KMS-11 (cell line): ENCODE measurements around the gene TMEM269.

Source experiments
- H2AFZ ChIP-seq: fragments of 200-600 bp; sonication (generic); 2 replicates; pipeline ENCODE4 v1.6.1; 2016; ENCODE audit warnings: antibody characterized with exemption, mixed run types, low read depth
- H3K27ac ChIP-seq: fragments of 200-600 bp; sonication (generic); 2 replicates; pipeline ENCODE4 v1.6.1; 2016; ENCODE audit warnings: mild to moderate bottlenecking, mixed run types
- H3K27me3 ChIP-seq: fragments of 200-600 bp; sonication (generic); 2 replicates; pipeline ENCODE4 v1.6.1; 2017; ENCODE audit warnings: mild to moderate bottlenecking, low read depth, mixed run types, moderate library complexity; ENCODE audit not compliant: insufficient read depth
- H3K36me3 ChIP-seq: fragments of 200-600 bp; sonication (generic); 2 replicates; pipeline ENCODE4 v1.6.1; 2017; ENCODE audit warnings: mild to moderate bottlenecking, mixed run types; ENCODE audit not compliant: insufficient read depth
- H3K4me1 ChIP-seq: fragments of 200-600 bp; sonication (generic); 2 replicates; pipeline ENCODE4 v1.6.1; 2016; ENCODE audit warnings: mild to moderate bottlenecking, low read depth, mixed run types; ENCODE audit not compliant: poor library complexity, severe bottlenecking
- H3K4me2 ChIP-seq: fragments of 200-600 bp; sonication (generic); 2 replicates; pipeline ENCODE4 v1.7.0; 2016; ENCODE audit warnings: mild to moderate bottlenecking, mixed run types
- H3K4me3 ChIP-seq: fragments of 200-600 bp; sonication (generic); IDR thresholded peaks from 2 replicates; pipeline ENCODE4 v1.6.1; 2017; ENCODE audit warnings: low read depth, low read length, mixed read lengths; ENCODE audit not compliant: insufficient read depth
- H3K79me2 ChIP-seq: fragments of 200-600 bp; sonication (generic); 2 replicates; pipeline ENCODE4 v1.6.1; 2016; ENCODE audit warnings: low read depth, mixed run types; ENCODE audit not compliant: insufficient read depth
- H3K9ac ChIP-seq: fragments of 200-600 bp; sonication (generic); 2 replicates; pipeline ENCODE4 v1.6.1; 2016; ENCODE audit warnings: mild to moderate bottlenecking, mixed run types
- H4K20me1 ChIP-seq: fragments of 200-600 bp; sonication (generic); 2 replicates; pipeline ENCODE4 v1.6.1; 2016; ENCODE audit warnings: mild to moderate bottlenecking, mixed run types; ENCODE audit not compliant: insufficient read depth
- CTCF ChIP-seq: fragments of 200-600 bp; sonication (generic); conservative IDR thresholded peaks from 2 replicates; pipeline ENCODE4 v1.6.1; 2017; ENCODE audit warnings: low read depth, mild to moderate bottlenecking, antibody characterized with exemption, low read length, moderate library complexity, mixed read lengths

TMEM269 gene

GRCh38 chr1:42784946-42785693 lies at the start of gene TMEM269:
Gene TMEM269, plus strand, starts transcription at chr1:42784991. Its CDS starts 4,903 bp downstream, at chr1:42789894.
- Histone ChIP-seq H3K4me1 (peaks cover 2% of the 10 kb centered on the region), H4K20me1 (no peaks in the 10 kb centered on the region), H3K79me2 (no peaks in the 10 kb centered on the region), H3K27me3 (no peaks in the 10 kb centered on the region), H3K9ac (no peak within 1 kb of the TSS), H3K4me2 (no peak within 1 kb of the TSS), H3K27ac (no peak within 1 kb of the TSS), H3K36me3 (no peaks in the 10 kb centered on the region), H2AFZ (no peak within 1 kb of the TSS), H3K4me3 (no peak within 1 kb of the TSS)
- TF ChIP-seq CTCF = no peak

GRCh38 chr1:42735056-42735455 lies 49.7 kb upstream of the TMEM269 start:
- Histone ChIP-seq H3K4me3 (no peak overlapping the region), H3K27ac (no peak overlapping the region), H3K27me3 (no peaks in the 10 kb centered on the region), H4K20me1 (no peaks in the 10 kb centered on the region), H3K79me2 (no peaks in the 10 kb centered on the region), H3K4me2 (no peak overlapping the region), H3K9ac (no peak overlapping the region), H3K36me3 (no peaks in the 10 kb centered on the region), H2AFZ (no peak overlapping the region), H3K4me1 (peaks cover 3% of the 10 kb centered on the region)
- no peak for TF ChIP-seq CTCF

- no peaks in the 10 kb centered on the region for H4K20me1 ChIP-seq
- H3K4me2 ChIP-seq = no peak overlapping the region
- TF ChIP-seq CTCF = no peak
- H3K4me3 ChIP-seq = no peak overlapping the region
- no peaks in the 10 kb centered on the region for H3K36me3 ChIP-seq
- no peaks in the 10 kb centered on the region for H3K79me2 ChIP-seq
- peaks cover 3% of the 10 kb centered on the region for H3K4me1 ChIP-seq
- no peak overlapping the region for H2AFZ ChIP-seq
- H3K9ac ChIP-seq = no peak overlapping the region
- H3K27me3 ChIP-seq = no peaks in the 10 kb centered on the region
- no peak overlapping the region for H3K27ac ChIP-seq
Measured at GRCh38 chr1:42735477-42736105, 49.2 kb upstream of the TMEM269 start.

GRCh38 chr1:42736152-42736551 lies 48.6 kb upstream of the TMEM269 start:
- Histone ChIP-seq H3K36me3 (no peaks in the 10 kb centered on the region), H3K4me1 (peaks cover 3% of the 10 kb centered on the region), H2AFZ (no peak overlapping the region; the same call in 1 of the 2 replicates), H3K4me3 (no peak overlapping the region), H3K79me2 (no peaks in the 10 kb centered on the region), H3K27me3 (no peaks in the 10 kb centered on the region), H3K9ac (no peak overlapping the region), H3K4me2 (no peak overlapping the region), H3K27ac (no peak overlapping the region), H4K20me1 (no peaks in the 10 kb centered on the region)
- TF ChIP-seq CTCF = no peak
